ENCODE measurements around the gene BDKRB2.

The BDKRB2 gene

DNA sequence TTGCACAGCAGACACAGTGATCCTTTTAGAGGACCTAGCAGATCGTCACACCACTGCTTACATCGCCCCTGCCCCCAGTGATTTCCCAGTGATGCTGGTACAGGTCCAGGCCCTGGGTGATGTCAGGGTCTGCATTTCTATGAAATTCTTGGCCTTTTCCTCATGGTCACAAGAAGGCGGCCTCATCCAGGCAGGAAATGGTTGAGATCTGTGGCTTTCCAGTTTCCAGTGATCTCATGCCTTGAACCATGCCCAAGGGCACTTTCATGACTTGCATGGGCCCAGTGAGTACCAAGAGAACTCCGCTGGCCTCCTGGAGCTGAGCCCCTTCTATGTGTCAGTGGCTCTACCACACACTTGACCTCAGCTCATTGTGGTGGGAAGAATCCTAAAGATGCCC, 41.9 kb upstream of the BDKRB2 start:
- no peak for TF ChIP-seq REST (IDR thresholded peaks at IDR 0.05; ENCODE audit: insufficient read depth in 1 of 2, low read depth in 2 of 2, low read length in 2 of 2)
- TF ChIP-seq FOXP2 (optimal IDR thresholded peaks at IDR 0.05; ENCODE audit: borderline replicate concordance, extremely low read depth, extremely low read length, insufficient read depth), result no peak
- no peak for TF ChIP-seq POLR2AphosphoS5 (IDR thresholded peaks at IDR 0.05; ENCODE audit: low read depth, low read length)
- no peak for TF ChIP-seq SIN3A (IDR thresholded peaks at IDR 0.05; ENCODE audit: borderline replicate concordance, insufficient read depth, low read length)
- TF ChIP-seq TAF1 (IDR thresholded peaks at IDR 0.05; ENCODE audit: borderline replicate concordance, insufficient read depth, low read length), result no peak

GRCh38 chr14:96164861-96165490, 39.7 kb upstream of the BDKRB2 start:
- TF ChIP-seq SIN3A (IDR thresholded peaks at IDR 0.05; ENCODE audit: borderline replicate concordance, insufficient read depth, low read length), result no peak
- TF ChIP-seq POLR2AphosphoS5 (IDR thresholded peaks at IDR 0.05; ENCODE audit: low read depth, low read length), result no peak
- no peak for TF ChIP-seq FOXP2 (optimal IDR thresholded peaks at IDR 0.05; ENCODE audit: borderline replicate concordance, extremely low read depth, extremely low read length, insufficient read depth)
- no peak for TF ChIP-seq TAF1 (IDR thresholded peaks at IDR 0.05; ENCODE audit: borderline replicate concordance, insufficient read depth, low read length)
- TF ChIP-seq REST (IDR thresholded peaks at IDR 0.05; ENCODE audit: insufficient read depth in 1 of 2, low read depth in 2 of 2, low read length in 2 of 2), result no peak

DNA sequence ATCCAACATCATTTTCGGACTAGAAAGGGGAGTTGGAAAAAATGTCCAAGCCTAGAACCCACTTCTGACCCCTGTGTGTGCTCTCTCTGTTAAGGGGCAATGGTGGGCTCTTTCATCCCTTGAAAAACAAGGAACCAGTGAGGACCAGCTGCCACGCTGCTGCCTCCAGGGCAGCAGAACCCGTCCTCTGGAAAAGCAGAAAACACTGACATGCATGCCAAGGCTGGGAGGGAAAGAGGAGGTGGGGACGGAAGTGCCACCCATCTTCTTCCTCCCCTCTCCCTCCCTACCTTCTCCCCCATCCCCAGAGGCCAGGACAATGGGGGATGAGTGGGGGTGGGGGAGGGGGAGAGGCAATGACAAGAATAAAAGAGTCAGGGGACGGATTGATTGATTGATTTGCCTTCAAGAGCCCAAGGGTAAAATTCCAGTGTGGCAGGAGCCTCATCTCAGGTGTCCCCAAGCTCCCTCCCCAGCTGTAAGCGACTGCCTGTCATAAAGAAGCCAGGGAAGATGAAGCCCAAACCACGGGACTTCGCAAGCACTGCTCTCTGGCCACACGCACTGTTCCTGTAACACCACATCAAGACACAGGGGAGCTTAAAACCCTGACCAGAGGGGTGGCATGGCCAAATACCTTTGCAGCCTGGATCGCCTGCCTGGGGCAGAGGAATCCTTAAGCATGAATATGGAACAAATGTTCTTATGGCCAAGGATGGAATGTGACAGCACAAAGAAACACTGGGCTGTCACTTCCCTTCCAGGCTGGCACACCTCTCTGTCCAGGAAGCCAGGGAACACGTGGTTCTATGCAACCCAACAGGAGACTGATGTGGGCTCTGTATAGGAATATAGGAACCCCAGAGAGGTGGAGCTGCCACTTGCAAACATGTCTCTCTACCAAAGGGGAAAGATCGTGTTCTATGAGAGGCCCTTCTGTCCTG, 38.9 kb upstream of the BDKRB2 start:
- TF ChIP-seq REST (IDR thresholded peaks at IDR 0.05; ENCODE audit: insufficient read depth in 1 of 2, low read depth in 2 of 2, low read length in 2 of 2) (no peak), POLR2AphosphoS5 (IDR thresholded peaks at IDR 0.05; ENCODE audit: low read depth, low read length) (no peak), TAF1 (IDR thresholded peaks at IDR 0.05; ENCODE audit: borderline replicate concordance, insufficient read depth, low read length) (no peak), FOXP2 (optimal IDR thresholded peaks at IDR 0.05; ENCODE audit: borderline replicate concordance, extremely low read depth, extremely low read length, insufficient read depth) (no peak), SIN3A (IDR thresholded peaks at IDR 0.05; ENCODE audit: borderline replicate concordance, insufficient read depth, low read length) (no peak)

DNA sequence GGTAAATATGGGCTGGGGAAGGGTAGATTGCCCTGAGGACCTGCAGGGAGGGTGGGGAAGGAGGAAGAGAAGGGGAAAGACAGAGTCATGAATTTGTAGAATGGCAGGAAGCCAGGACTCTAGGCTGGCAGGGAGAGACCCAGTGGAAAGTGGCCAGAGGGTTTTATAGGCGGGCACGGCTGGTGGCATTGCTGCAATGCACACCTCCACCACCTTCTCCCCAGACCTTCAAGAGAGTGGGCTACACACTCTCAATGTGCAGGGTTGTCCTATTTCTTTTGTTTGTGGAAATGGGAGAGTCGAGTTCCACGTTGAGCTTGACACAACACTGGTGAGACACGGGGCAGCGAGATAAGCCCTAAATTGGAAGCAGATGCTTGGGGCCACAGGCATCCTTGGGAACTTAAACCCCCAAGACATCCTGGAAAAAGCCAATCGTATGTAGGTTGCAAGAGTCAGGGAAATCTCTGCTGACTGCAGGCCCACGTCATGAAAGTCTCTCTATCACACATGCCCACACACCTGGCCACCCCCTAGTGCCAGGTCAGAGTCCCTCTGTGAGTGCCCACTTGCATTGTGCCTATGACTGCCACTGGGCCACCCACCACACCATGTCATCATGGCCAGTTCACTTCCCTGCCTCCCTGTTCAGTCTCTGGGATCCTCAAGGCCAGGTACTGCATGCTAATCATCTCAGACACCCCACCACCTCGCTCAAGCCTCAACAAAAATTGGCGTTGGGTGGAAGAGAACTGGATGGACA, 38.0 kb upstream of the BDKRB2 start:
- TF ChIP-seq POLR2AphosphoS5 (IDR thresholded peaks at IDR 0.05; ENCODE audit: low read depth, low read length) (no peak), REST (IDR thresholded peaks at IDR 0.05; ENCODE audit: insufficient read depth in 1 of 2, low read depth in 2 of 2, low read length in 2 of 2) (no peak), SIN3A (IDR thresholded peaks at IDR 0.05; ENCODE audit: borderline replicate concordance, insufficient read depth, low read length) (no peak), FOXP2 (optimal IDR thresholded peaks at IDR 0.05; ENCODE audit: borderline replicate concordance, extremely low read depth, extremely low read length, insufficient read depth) (no peak), TAF1 (IDR thresholded peaks at IDR 0.05; ENCODE audit: borderline replicate concordance, insufficient read depth, low read length) (no peak)

Measured in PFSK-1 (cell line).